Erythroblast (primary cell): ENCODE results near the gene CRYGC.

ENCODE experiments used
- GATA1 ChIP-seq: IDR thresholded peaks from 2 replicates; pipeline ENCODE4 v1.6.1; 2011; ENCODE audit warnings: low read depth, mild to moderate bottlenecking, control low read depth, low read length, moderate library complexity
- POLR2A ChIP-seq: IDR thresholded peaks from 2 replicates; pipeline ENCODE4 v1.6.1; 2011; ENCODE audit warnings: mild to moderate bottlenecking, low read length

DNA sequence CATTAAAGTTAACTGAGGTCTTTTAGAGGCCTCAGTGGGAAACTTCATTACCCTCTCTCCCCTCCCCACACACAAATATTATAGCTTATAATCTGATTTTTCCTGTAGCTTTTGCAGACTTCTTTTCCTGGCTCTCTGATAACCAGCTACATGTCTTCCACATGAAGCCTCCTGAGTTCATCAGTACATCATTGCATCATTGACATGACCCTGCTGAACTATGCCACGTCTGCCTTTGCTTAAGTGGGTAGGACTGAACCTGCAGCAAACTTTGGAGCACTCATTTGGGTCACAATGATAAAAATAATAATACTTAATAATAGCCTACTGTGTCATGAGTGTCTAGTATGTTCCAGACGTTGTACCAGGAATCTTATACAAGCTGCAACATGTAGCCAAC lies 26.8 kb upstream of the CRYGC start:
- TF ChIP-seq POLR2A (no peak), GATA1 (no peak)
